Cardiac fibroblast (primary cell): ENCODE measurements around the gene ANO1.

Experiments
- DNase-seq, 2 donors: peaks; one replicate each; pipeline versions ENCODE4 v3.0.0 to v3.0.0-alpha.2; 2010; ENCODE audit warnings: low read depth in 2 of 2
- H3K4me3 ChIP-seq, 2 donors: replicated peaks in 1 of 2; 1 replicate in 1 of 2; 2 replicates in 1 of 2; pipeline ENCODE4 v1.5.1; 2011; ENCODE audit warnings: low read depth in 2 of 2, low read length in 2 of 2, mild to moderate bottlenecking in 2 of 2, moderate library complexity in 1 of 2
- CTCF ChIP-seq: IDR thresholded peaks from one replicate; pipeline ENCODE4 v1.5.1; 2011; ENCODE audit warnings: low read depth, mild to moderate bottlenecking, low read length, inconsistent platforms

ANO1 gene

GRCh38 chr11:70139785-70140410, 61.8 kb downstream of the ANO1 start:
- no peak for TF ChIP-seq CTCF
- no peak overlapping the region for H3K4me3 ChIP-seq
- DNase-seq = no peak

- no peak overlapping the region for H3K4me3 ChIP-seq
- no peak for DNase-seq
- no peak for TF ChIP-seq CTCF
These were observed 62.8 kb downstream of the ANO1 start for GRCh38 chr11:70140711-70141485.

GRCh38 chr11:70141486-70142220, 63.5 kb downstream of the ANO1 start:
- TF ChIP-seq CTCF = no peak
- no peak overlapping the region for H3K4me3 ChIP-seq
- no peak for DNase-seq

GRCh38 chr11:70142221-70142875, 64.2 kb downstream of the ANO1 start:
- TF ChIP-seq CTCF = no peak
- no peak for DNase-seq
- no peak overlapping the region for H3K4me3 ChIP-seq

- no peak for DNase-seq
- H3K4me3 ChIP-seq = no peak overlapping the region
- TF ChIP-seq CTCF = no peak
These were observed 66.1 kb downstream of the ANO1 start for GRCh38 chr11:70144262-70144661.

GRCh38 chr11:70145071-70145470, 67.0 kb downstream of the ANO1 start:
- H3K4me3 ChIP-seq = no peak overlapping the region
- no peak for DNase-seq
- no peak for TF ChIP-seq CTCF
